ENCODE results near the gene KMT5C.

KMT5C gene

DNA sequence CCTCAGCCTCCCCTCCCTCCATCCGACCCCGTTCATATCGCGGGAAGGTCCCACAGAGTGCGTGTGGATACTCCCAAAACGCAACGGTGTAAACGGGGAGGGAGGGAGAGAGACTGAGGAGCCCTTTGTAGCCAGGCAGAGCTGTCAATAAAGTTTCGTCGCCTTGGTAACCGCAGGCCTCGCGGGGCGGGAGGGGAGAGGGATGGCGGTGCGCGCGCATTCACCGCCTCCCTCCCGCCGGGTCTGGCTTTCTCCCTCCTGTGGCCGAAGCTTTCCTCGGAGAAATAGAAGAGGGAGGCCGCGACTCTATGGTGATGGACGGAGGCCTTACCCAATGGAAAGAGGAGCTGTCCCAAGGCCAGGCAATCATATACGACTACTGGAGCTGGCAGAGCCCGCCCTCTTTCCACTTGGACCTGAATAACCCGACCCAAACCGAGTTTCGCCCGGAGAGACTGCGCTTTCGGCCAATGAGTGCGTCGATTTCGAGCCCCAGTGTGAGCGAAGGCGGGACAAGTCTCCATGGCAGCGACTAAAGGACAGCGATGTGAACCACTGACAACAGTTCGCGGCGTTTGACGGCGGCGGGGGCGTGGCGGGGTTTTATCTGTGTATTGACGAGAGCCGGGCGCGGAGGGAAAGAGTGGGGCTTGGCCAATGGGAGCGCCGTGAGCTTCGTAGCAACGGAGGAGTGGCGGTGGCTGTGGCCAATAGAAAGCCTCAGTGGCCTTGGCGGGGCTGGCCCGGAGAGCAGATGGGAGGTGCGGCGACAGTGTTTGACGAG is at the start of gene KMT5C:
KMT5C (plus strand) TSS at position 772 of the 784 bp plus-strand sequence. CDS start 2,061 bp downstream, outside the sequence.
- peak; percentile 100 for DNase-seq (ENCODE audit: low read depth in 1 of 2, low spot score in 1 of 2)

DNA sequence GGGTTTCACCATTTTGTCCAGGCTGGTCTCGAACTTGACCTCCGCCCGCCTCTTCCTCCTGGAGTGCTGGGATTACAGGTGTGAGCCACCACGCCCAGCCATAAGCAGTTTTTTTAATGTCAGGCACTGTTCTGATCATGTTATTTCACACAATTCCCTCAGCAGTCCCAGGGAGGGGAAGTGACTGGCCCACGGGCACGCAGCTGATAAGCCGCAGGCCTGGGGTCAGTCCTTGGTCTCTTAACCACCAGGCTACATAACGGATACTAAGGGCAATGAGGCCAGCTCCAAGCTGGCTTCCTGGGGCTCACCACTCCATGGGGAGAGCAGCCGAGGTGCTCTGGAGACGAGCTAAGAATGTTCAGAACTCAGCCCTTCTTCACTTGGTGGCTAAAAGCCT is 42.4 kb upstream of the KMT5C start:
- no peak for DNase-seq (ENCODE audit: low read depth in 1 of 2, low spot score in 1 of 2)

GRCh38 chr19:55299991-55300390 is 39.7 kb upstream of the KMT5C start:
- no peak for DNase-seq (ENCODE audit: low read depth in 1 of 2, low spot score in 1 of 2)

DNA sequence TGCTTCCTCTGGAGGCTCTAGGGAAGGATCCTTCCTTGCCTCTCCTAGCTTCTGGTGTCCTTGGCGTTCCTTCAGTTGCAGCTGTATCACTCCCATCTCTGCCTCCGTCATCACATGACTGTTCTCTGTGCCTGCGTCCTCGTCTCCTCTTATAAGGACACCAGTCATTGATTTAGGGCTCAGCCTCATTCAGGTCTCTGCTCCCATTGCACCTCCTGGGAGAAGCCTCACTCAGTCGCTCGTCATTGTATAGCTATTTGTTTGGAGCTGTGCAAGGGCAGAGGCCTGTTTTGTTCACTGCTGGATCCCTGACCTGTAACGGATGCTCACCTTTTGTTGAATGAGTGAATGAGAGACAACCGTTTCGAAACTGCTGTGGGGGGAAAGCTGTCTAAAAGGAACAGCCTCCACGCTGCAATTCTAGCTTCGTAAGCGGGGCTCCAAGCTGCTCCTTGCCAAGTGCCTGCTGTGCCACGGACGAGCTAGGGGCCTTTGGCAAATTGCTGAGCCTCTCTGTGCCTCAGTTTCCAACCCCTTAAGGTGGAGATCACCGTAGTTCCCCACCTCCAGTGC is 38.7 kb upstream of the KMT5C start:
- DNase-seq (ENCODE audit: low read depth in 1 of 2, low spot score in 1 of 2), result no peak

GRCh38 chr19:55301459-55302317 is 38.0 kb upstream of the KMT5C start:
- DNase-seq (ENCODE audit: low read depth in 1 of 2, low spot score in 1 of 2), result peak; percentile 94 to 98

DNA sequence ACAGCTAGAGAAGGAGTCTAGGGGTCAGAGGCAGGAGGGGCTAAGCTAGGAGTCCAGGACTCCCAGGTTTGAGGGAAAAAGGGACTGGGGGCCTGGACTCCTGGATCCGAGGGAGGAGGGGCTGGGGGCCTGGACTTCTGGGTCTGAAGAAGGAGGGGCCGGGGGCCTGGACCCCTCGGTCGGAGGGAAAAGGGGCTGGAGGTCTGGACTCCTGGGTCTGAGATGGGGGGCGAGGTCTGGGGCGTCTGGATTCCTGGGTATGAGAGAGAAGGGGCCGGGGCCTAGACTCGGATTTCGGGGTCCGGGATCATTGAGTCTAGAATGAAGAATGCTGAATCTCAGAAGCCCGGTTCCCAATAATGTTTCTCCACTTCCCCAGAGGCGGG is 37.4 kb upstream of the KMT5C start:
- DNase-seq (ENCODE audit: low read depth in 1 of 2, low spot score in 1 of 2), result no peak

- no peak for DNase-seq (ENCODE audit: low read depth in 1 of 2, low spot score in 1 of 2)
Observed at GRCh38 chr19:55303477-55303876, 36.2 kb upstream of the KMT5C start.

DNA sequence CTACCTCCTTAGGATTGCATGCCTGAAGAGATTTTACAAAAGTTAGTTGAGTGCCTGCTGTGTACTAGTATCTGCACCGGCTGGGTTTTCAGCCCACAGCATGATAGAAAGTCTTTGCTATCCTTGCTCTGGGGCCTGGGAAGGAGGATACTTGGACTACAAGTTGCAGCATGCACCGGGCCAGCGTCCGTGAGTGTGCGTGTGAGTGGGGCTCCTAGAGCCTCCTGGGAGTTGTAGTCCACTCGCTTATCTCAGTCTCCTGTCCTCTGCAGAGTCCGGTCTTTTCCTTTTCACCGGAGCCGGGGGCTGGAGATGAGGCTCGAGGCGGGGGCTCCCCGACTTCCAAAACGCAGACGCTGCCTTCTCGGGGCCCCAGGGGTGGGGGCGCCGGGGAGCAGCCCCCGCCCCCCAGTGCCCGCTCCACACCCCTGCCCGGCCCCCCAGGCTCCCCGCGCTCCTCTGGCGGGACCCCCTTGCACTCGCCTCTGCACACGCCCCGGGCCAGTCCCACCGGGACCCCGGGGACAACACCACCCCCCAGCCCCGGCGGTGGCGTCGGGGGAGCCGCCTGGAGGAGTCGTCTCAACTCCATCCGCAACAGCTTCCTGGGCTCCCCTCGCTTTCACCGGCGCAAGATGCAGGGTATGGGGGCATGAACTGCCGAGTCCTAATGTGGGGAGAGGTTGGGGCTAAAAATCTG is 35.2 kb upstream of the KMT5C start:
- no peak for DNase-seq (ENCODE audit: low read depth in 1 of 2, low spot score in 1 of 2)

DNA sequence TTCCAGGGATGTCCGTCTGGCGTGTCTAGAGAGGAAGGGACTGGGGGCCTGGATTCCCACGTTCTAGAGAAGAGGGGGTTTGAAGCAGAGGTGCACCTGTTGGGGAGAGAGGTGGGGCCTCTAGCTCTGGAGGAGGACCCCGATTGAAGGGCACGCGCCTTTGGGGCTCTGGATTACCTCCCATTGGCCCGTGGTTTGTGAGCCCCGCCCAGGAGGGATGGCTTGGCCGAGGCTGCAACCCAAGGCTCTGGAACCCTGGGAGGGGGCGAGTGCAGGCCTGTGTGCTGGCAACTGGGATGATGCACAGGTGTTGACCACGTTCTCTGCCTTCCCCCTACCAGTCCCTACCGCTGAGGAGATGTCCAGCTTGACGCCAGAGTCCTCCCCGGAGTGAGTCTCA is 34.7 kb upstream of the KMT5C start:
- DNase-seq (ENCODE audit: low read depth in 1 of 2, low spot score in 1 of 2), result no peak

- peak; percentile 14 to 36 for DNase-seq (ENCODE audit: low read depth in 1 of 2, low spot score in 1 of 2)
Observed at GRCh38 chr19:55305491-55305890, 34.2 kb upstream of the KMT5C start.

GRCh38 chr19:55305983-55306562 is 33.6 kb upstream of the KMT5C start:
- no peak for DNase-seq (ENCODE audit: low read depth in 1 of 2, low spot score in 1 of 2)

GRCh38 chr19:55306712-55307111 is 33.0 kb upstream of the KMT5C start:
- DNase-seq (ENCODE audit: low read depth in 1 of 2, low spot score in 1 of 2), result no peak

GRCh38 chr19:55308281-55308680 is 31.4 kb upstream of the KMT5C start:
- no peak for DNase-seq (ENCODE audit: low read depth in 1 of 2, low spot score in 1 of 2)

- no peak for DNase-seq (ENCODE audit: low read depth in 1 of 2, low spot score in 1 of 2)
Observed at GRCh38 chr19:55309448-55309847, 30.2 kb upstream of the KMT5C start.

GRCh38 chr19:55310498-55310897 is 29.2 kb upstream of the KMT5C start:
- no peak for DNase-seq (ENCODE audit: low read depth in 1 of 2, low spot score in 1 of 2)

- no peak for DNase-seq (ENCODE audit: low read depth in 1 of 2, low spot score in 1 of 2)
Observed at GRCh38 chr19:55311397-55311796, 28.3 kb upstream of the KMT5C start.

GRCh38 chr19:55311797-55312196 is 27.9 kb upstream of the KMT5C start:
- no peak for DNase-seq (ENCODE audit: low read depth in 1 of 2, low spot score in 1 of 2)

DNA sequence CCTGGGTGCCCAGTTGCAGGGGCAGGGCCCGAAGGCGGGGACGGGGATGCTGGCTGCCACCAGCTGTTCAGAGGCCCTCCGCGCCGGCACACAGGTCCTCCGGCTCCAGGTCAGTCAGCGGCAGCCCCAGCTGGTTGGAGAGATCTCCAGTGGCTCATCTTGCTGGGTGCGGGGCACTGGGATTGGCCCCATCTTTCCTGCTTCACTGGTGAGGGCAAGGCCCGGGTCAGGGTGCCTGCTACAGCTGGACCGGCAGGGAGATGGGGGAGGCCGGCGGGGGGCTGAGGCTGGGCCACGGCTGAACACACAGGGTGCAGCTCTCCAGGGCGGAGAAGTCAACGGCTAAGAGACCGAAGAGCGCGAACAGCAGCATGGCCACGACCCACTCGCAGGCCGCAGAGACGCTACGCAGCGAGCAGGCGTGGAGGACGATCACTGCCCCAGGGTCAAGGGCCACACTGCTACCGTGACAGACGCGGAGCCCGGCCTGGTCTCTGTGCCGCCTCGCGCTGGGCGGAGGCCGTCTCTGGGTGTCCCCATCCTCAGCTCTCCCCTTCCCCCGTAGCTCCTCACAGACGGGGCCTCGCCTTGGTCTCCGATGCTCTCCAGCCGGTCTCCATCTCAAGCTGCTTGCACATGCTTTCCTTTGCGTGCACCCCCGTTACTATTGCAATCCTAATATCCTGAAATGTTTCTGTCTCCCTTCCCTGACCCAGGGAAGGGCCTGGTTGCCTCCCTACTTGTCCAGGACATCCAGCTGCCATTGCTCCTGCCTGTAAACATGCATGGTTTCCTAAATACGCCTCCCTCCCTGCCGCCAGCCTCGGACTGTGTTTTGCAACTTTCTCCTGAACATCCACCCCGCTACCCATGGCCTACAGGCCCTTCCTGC is 26.8 kb upstream of the KMT5C start:
- DNase-seq (ENCODE audit: low read depth in 1 of 2, low spot score in 1 of 2), result no peak

GRCh38 chr19:55314396-55314795 is 25.3 kb upstream of the KMT5C start:
- no peak for DNase-seq (ENCODE audit: low read depth in 1 of 2, low spot score in 1 of 2)

DNA sequence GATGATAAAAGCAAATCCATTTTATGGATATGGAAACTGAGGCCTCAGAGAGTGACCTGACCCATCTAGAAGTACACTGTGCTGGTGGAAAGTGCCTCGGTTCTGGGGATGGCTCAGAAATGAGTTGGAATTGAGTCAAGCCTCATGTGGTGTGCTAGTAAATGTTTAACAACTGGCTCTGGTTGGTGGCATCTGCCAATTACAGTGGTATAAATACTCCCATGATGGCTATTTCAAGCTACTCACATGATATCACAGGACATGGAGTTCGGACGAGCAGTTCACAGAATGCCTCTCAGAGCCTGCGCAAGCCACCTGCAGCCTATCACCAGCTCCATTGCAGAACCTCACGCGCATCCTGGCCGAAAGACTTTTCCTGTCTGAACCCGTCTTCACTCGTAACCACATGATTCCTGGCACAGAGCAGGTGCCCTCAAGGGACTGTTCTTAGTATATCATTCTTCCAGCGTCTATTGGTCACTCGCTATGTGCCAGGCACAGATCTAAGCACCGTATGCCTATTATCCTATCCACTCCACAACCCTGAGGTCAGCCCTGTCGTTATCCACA is 23.6 kb upstream of the KMT5C start:
- no peak for DNase-seq (ENCODE audit: low read depth in 1 of 2, low spot score in 1 of 2)

Data from activated CD4-positive, alpha-beta T cell treated with anti-CD3 and anti-CD28 coated beads, Interleukin-2, amount 50 U/mL, for 24 hours (primary cell).